MM.1S (cell line): ENCODE measurements around the gene SCUBE2.

ENCODE experiments used
- DNase-seq: peaks from one replicate; pipeline ENCODE4 v3.0.0-alpha.2; 2015
- H2AFZ ChIP-seq: fragments of 300-600 bp; sonication (generic); 2 replicates; pipeline ENCODE4 v1.6.0; 2016; ENCODE audit warnings: antibody characterized with exemption, low read length
- H3F3A ChIP-seq: fragments of 300-600 bp; sonication (generic); 2 replicates; pipeline ENCODE4 v1.6.1; 2016; ENCODE audit warnings: mild to moderate bottlenecking, antibody characterized with exemption, low read length, moderate library complexity, mixed read lengths; ENCODE audit not compliant: insufficient read depth
- H3K27ac ChIP-seq: fragments of 300-600 bp; sonication (generic); 2 replicates; pipeline ENCODE4 v1.5.1; 2016; ENCODE audit warnings: mild to moderate bottlenecking, low read length
- H3K27me3 ChIP-seq: fragments of 300-600 bp; sonication (generic); replicated peaks from 2 replicates; pipeline ENCODE4 v1.6.0; 2016; ENCODE audit warnings: low read length; ENCODE audit not compliant: insufficient read depth
- H3K36me3 ChIP-seq: fragments of 300-600 bp; sonication (generic); replicated peaks from 2 replicates; pipeline ENCODE4 v1.6.1; 2016; ENCODE audit warnings: mild to moderate bottlenecking, low read length, mixed read lengths; ENCODE audit not compliant: insufficient read depth
- H3K4me1 ChIP-seq: fragments of 300-600 bp; sonication (generic); 2 replicates; pipeline ENCODE4 v1.6.1; 2016; ENCODE audit warnings: low read length, mixed read lengths
- H3K4me2 ChIP-seq: fragments of 300-600 bp; sonication (generic); 2 replicates; pipeline ENCODE4 v1.6.0; 2016; ENCODE audit warnings: low read depth, low read length
- H3K4me3 ChIP-seq: fragments of 300-600 bp; sonication (generic); 2 replicates; pipeline ENCODE4 v1.5.1; 2016; ENCODE audit warnings: low read length, mixed read lengths
- H3K79me2 ChIP-seq: fragments of 300-600 bp; sonication (generic); 2 replicates; pipeline ENCODE4 v1.6.1; 2016; ENCODE audit warnings: mixed run types, low read length, mixed read lengths
- H3K9ac ChIP-seq: fragments of 300-600 bp; sonication (generic); 2 replicates; pipeline ENCODE4 v1.6.1; 2016; ENCODE audit warnings: low read length, mixed read lengths
- H3K9me2 ChIP-seq: fragments of 300-600 bp; sonication (generic); replicated peaks from 2 replicates; pipeline ENCODE4 v1.6.1; 2016; ENCODE audit warnings: mild to moderate bottlenecking, low read length, mixed read lengths; ENCODE audit not compliant: insufficient read depth
- H3K9me3 ChIP-seq: fragments of 300-600 bp; sonication (generic); replicated peaks from 2 replicates; pipeline ENCODE4 v1.6.1; 2016; ENCODE audit warnings: mild to moderate bottlenecking, low read length, mixed read lengths; ENCODE audit not compliant: insufficient read depth
- H4K20me1 ChIP-seq: fragments of 300-600 bp; sonication (generic); 2 replicates; pipeline ENCODE4 v1.6.1; 2016; ENCODE audit warnings: mild to moderate bottlenecking, low read length, moderate library complexity, mixed read lengths; ENCODE audit not compliant: insufficient read depth
- CTCF ChIP-seq: fragments of 300-600 bp; sonication (generic); IDR thresholded peaks from 2 replicates; pipeline ENCODE4 v1.5.1; 2016; ENCODE audit warnings: antibody characterized with exemption, low read length, mixed read lengths
- EZH2 ChIP-seq: fragments of 300-600 bp; sonication (generic); optimal IDR thresholded peaks from 2 replicates; pipeline ENCODE3; 2017; ENCODE audit warnings: low read depth, mild to moderate bottlenecking, antibody characterized with exemption, low read length, mixed read lengths
- EZH2phosphoT487 ChIP-seq: fragments of 300-600 bp; sonication (generic); IDR thresholded peaks from 2 replicates; pipeline ENCODE4 v1.6.1; 2018; ENCODE audit warnings: antibody characterized with exemption, low read length

Gene SCUBE2

GRCh38 chr11:9118277-9118676, 26.9 kb upstream of the SCUBE2 start:
- H3K79me2 ChIP-seq: no peaks in the 10 kb centered on the region
- no peak overlapping the region for H3K4me3 ChIP-seq

GRCh38 chr11:9112075-9112474, 20.7 kb upstream of the SCUBE2 start:
- Histone ChIP-seq H4K20me1 (no peaks in the 10 kb centered on the region), H3K79me2 (no peaks in the 10 kb centered on the region), H3K4me1 (no peaks in the 10 kb centered on the region), H3K9me3 (no peaks in the 10 kb centered on the region), H3K27ac (no peak overlapping the region), H3K36me3 (no peaks in the 10 kb centered on the region), H3K4me3 (no peak overlapping the region), H2AFZ (no peak overlapping the region), H3K9ac (no peak overlapping the region), H3K4me2 (no peak overlapping the region), H3F3A (no peaks in the 10 kb centered on the region), H3K9me2 (no peaks in the 10 kb centered on the region), H3K27me3 (no peaks in the 10 kb centered on the region)
- TF ChIP-seq EZH2 (no peak), CTCF (no peak), EZH2phosphoT487 (no peak)
- DNase-seq: no peak

More at GRCh38 chr11:9118277-9118676, 26.9 kb upstream of the SCUBE2 start:
- Histone ChIP-seq H3K9me2 (no peaks in the 10 kb centered on the region), H3F3A (no peaks in the 10 kb centered on the region), H2AFZ (no peak overlapping the region), H3K4me1 (no peaks in the 10 kb centered on the region), H3K27ac (no peak overlapping the region), H4K20me1 (no peaks in the 10 kb centered on the region), H3K27me3 (no peaks in the 10 kb centered on the region), H3K9me3 (no peaks in the 10 kb centered on the region), H3K36me3 (no peaks in the 10 kb centered on the region), H3K4me2 (no peak overlapping the region), H3K9ac (no peak overlapping the region)
- DNase-seq: no peak
- TF ChIP-seq EZH2phosphoT487: no peak

GRCh38 chr11:9109858-9110731, 18.7 kb upstream of the SCUBE2 start:
- Histone ChIP-seq H3K4me1 (no peaks in the 10 kb centered on the region), H3K9me2 (no peaks in the 10 kb centered on the region), H3K27ac (no peak overlapping the region), H2AFZ (no peak overlapping the region), H3K27me3 (no peaks in the 10 kb centered on the region), H3K79me2 (no peaks in the 10 kb centered on the region), H4K20me1 (no peaks in the 10 kb centered on the region), H3K4me3 (no peak overlapping the region), H3K9ac (no peak overlapping the region), H3K4me2 (no peak overlapping the region), H3K9me3 (no peaks in the 10 kb centered on the region), H3F3A (no peaks in the 10 kb centered on the region), H3K36me3 (no peaks in the 10 kb centered on the region)
- TF ChIP-seq CTCF (no peak), EZH2phosphoT487 (no peak), EZH2 (no peak)
- no peak for DNase-seq

- TF ChIP-seq EZH2phosphoT487 (no peak), EZH2 (no peak), CTCF (no peak)
- no peaks in the 10 kb centered on the region for H3K36me3 ChIP-seq
- H3K9me2 ChIP-seq: no peaks in the 10 kb centered on the region
- no peak overlapping the region for H3K27ac ChIP-seq
- H3K9ac ChIP-seq: no peak overlapping the region
- no peaks in the 10 kb centered on the region for H3K9me3 ChIP-seq
- no peak overlapping the region for H3K4me3 ChIP-seq
- H2AFZ ChIP-seq: no peak overlapping the region
- DNase-seq: no peak
- no peak overlapping the region for H3K4me2 ChIP-seq
- no peaks in the 10 kb centered on the region for H4K20me1 ChIP-seq
- H3K79me2 ChIP-seq: no peaks in the 10 kb centered on the region
- no peaks in the 10 kb centered on the region for H3K4me1 ChIP-seq
- no peaks in the 10 kb centered on the region for H3K27me3 ChIP-seq
- no peaks in the 10 kb centered on the region for H3F3A ChIP-seq
Measured at GRCh38 chr11:9104580-9104979, 13.2 kb upstream of the SCUBE2 start.
